Measurements from ENCODE around the gene TLE1. TPM values are rescaled to one million over a fixed set of nuclear protein-coding genes. Genes with fewer than 3 reads are reported as not detected.
"Not testable (repeated sequence)": the region's sequence is repeated elsewhere in the genome, so short reads cannot be mapped to it uniquely, and the experiment has no call there.

The TLE1 gene
- total RNA-seq, 1 donor from 2014 or later: 9.7 TPM

DNA sequence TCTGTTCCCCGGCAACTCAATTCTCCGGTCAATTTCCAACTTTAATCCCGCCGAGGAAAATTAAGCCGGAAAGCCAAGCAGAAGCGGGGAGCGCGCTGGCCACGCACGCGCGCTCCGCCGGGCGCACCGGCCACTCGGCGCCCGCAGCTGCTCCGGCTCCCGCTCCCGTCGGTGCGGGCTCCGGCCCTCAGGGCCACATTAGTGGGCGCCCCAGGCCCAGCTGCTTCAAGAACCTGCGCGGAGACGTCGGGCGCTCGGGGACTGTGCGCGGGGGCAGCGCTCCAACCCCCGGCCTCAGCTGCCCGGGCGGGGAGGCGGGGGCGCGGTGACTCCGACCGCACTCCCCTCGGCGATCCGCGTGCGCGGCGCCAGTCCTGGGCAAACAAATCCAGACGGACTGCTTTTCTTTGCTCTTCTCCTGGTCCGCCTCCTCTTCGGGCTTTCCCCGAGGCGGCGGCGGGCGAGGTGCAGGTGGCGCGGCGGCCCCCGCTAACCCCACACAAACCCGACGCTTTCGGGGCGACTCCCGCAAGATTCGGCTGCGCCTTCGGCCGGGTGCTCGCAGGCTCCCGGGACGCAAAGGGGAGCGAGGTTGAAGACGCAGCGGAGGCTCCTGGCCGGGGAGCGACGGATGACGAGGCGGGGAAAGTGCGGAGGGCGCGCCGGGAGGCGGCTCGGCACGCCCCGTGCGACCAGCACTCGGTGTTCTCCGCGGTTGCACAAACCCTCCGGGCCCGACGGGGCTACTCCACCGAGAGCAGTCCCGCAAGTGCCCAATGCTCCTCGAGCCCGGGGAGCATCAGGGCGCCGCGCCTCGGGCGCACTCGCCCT, 870 bp downstream of the TLE1 start:
- ATAC-seq (ENCODE audit: poor library complexity) (peak; percentile 42), DNase-seq (peak; percentile 79)
- intact Hi-C loops (cut with DNase I): not testable (repeated sequence)

- ATAC-seq (ENCODE audit: poor library complexity): no peak
- DNase-seq: peak; percentile 61
- intact Hi-C loops (cut with DNase I): loop anchor here (2.0 kb wide), 1 partner anchor 163 kb away; no protein-coding TSS in a partner anchor
Measured at GRCh38 chr9:81687521-81688261, 1.7 kb downstream of the TLE1 start.

GRCh38 chr9:81686614-81687520, 2.5 kb downstream of the TLE1 start:
- DNase-seq (peak; percentile 87), ATAC-seq (ENCODE audit: poor library complexity) (peak; percentile 54)
- intact Hi-C loops (cut with DNase I): loop anchor here (2.0 kb wide), 1 partner anchor 162 kb away; no protein-coding TSS in a partner anchor

GRCh38 chr9:81685763-81686613, 3.4 kb downstream of the TLE1 start:
- DNase-seq: no peak
- ATAC-seq (ENCODE audit: poor library complexity): no peak
- intact Hi-C loops (cut with DNase I): loop anchor here (2.0 kb wide), 1 partner anchor 161 kb away; no protein-coding TSS in a partner anchor

DNA sequence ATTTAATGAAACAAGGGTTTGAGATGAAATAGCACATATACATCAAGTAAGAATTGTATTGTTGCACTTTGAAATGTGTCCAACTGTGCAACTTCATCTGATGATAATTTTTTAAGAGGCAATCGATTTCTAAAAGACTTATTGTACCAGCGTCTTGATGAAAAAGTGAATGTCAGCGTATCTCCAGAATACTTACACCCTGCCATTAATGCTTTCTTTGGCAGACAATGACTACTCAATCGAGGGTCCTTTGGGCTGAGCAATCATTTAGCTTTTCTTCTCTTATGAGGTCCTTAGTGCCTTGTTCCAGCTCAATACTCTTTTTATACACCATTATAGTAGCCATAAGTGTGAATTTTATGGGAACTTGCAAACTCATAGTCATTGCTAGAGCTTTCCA, 4.7 kb downstream of the TLE1 start:
- DNase-seq: no peak
- intact Hi-C loops (cut with DNase I): no loop called here
- no peak for ATAC-seq (ENCODE audit: poor library complexity)

GRCh38 chr9:81683704-81684103, 5.6 kb downstream of the TLE1 start:
- DNase-seq: no peak
- intact Hi-C loops (cut with DNase I): no loop called here
- no peak for ATAC-seq (ENCODE audit: poor library complexity)

DNA sequence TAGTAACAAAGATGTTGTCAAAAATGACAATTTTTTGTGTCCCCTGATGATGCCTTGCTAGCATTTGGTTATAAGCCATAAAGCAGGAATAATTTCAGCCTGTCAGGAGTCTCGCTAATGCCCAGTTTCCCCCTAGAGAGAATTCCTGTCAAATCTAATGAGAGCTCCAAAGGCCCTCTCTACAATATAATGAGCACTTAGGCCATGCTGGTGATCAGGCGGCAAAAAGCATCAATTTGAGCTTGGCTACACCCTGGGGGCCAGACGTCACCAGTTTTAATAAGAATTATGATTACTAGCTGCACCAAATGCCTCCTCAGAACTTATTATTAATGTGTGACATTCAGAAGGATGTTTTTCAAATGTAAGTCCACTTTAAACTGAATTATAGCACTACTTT, 6.1 kb downstream of the TLE1 start:
- no peak for ATAC-seq (ENCODE audit: poor library complexity)

GRCh38 chr9:81682797-81683196, 6.5 kb downstream of the TLE1 start:
- no peak for DNase-seq
- ATAC-seq (ENCODE audit: poor library complexity): no peak
- intact Hi-C loops (cut with DNase I): no loop called here

More for the DNA sequence above, 6.1 kb downstream of the TLE1 start:
- intact Hi-C loops (cut with DNase I): no loop called here
- DNase-seq: no peak

GRCh38 chr9:81682177-81682576, 7.2 kb downstream of the TLE1 start:
- ATAC-seq (ENCODE audit: poor library complexity) (no peak), DNase-seq (no peak)
- intact Hi-C loops (cut with DNase I): no loop called here

- ATAC-seq (ENCODE audit: poor library complexity) (no peak), DNase-seq (no peak)
- intact Hi-C loops (cut with DNase I): no loop called here
Measured at GRCh38 chr9:81680506-81680905, 8.8 kb downstream of the TLE1 start.

DNA sequence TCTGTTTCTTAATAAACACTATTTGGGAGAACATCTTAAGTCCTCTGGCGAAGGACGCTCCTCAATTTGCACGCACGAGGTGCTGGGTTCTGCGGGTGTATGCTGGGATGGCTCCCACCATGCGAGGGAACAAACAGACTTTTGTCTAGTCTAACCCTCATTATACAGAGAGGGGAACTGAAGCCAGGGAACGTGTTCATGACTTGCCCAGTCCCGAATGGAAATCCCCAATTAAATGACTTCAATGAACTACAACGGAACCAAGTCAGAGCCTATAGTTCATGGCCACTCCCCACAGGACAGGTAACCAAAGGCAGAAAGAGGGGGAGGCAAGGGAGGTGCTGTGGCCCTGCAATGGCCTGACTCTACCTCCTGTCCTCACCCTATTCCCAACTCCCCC, 9.3 kb downstream of the TLE1 start:
- intact Hi-C loops (cut with DNase I): no loop called here
- no peak for ATAC-seq (ENCODE audit: poor library complexity)
- no peak for DNase-seq

DNA sequence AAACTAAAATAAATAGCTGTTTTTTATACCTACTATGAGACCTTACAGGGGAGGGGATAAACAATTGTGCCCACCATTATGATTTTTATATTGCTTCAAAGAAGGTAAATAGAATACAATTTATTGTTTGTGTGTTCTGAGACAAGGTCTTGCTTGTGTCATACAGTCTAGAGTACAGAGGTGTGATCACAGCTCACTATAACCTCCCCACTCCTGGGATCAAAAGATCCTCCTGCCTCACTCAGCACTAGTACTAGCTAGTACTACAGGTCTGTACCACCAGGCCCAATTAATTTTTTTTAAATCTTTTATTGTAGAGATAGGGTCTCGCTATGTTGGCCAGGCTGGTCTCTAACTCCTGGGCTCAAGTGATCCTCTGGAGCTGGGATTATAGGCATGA, 11.3 kb downstream of the TLE1 start:
- ATAC-seq (ENCODE audit: poor library complexity) (no peak), DNase-seq (no peak)
- intact Hi-C loops (cut with DNase I): no loop called here

DNA sequence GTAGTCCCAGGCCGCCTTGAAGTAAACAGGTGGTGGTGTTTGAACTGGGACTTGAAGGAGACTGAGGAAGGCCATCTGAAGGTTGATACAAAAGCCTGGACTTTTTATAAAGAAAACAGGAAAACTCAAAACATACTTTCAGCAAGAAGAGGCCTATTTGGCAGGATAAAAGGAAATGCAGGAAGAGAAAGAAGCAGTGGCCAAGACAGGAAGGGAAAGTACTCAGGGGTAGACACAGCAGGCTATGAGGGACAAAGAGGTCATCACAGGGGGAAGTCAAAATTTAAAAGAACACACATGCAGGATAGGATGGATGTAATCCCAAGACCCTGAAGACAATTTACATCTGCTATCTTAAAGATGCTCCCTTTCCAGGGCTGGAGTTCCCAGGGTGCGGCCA, 13.0 kb downstream of the TLE1 start:
- no peak for DNase-seq
- no peak for ATAC-seq (ENCODE audit: poor library complexity)
- intact Hi-C loops (cut with DNase I): no loop called here

- ATAC-seq (ENCODE audit: poor library complexity): no peak
- DNase-seq: no peak
- intact Hi-C loops (cut with DNase I): no loop called here
Measured at GRCh38 chr9:81673310-81673709, 16.0 kb downstream of the TLE1 start.

DNA sequence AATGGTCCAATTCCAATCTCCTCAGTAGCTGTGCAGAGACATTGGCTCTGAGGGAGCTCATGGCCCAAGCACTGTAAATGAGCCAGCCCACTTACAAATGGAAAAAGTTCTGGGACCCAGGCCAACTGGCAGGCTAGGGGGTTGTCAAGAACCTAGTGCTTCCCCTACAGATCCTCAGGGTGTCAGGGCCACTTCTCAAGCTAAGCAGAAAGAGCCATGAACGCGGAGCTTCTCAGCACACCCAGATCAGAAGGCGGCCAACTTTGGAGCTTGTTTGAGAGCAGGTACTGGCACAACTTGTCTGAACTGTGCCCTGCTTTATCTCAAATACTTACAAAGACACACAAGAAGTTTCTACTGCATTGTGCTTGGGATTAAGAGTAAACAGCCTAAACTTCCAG, 17.5 kb downstream of the TLE1 start:
- ATAC-seq (ENCODE audit: poor library complexity) (peak; percentile 99), DNase-seq (peak; percentile 92)
- intact Hi-C loops (cut with DNase I): no loop called here

- DNase-seq (no peak), ATAC-seq (ENCODE audit: poor library complexity) (no peak)
- intact Hi-C loops (cut with DNase I): no loop called here
Measured at GRCh38 chr9:81669866-81670265, 19.5 kb downstream of the TLE1 start.

GRCh38 chr9:81669041-81669651, 20.2 kb downstream of the TLE1 start:
- intact Hi-C loops (cut with DNase I): no loop called here
- DNase-seq (no peak), ATAC-seq (ENCODE audit: poor library complexity) (no peak)

DNA sequence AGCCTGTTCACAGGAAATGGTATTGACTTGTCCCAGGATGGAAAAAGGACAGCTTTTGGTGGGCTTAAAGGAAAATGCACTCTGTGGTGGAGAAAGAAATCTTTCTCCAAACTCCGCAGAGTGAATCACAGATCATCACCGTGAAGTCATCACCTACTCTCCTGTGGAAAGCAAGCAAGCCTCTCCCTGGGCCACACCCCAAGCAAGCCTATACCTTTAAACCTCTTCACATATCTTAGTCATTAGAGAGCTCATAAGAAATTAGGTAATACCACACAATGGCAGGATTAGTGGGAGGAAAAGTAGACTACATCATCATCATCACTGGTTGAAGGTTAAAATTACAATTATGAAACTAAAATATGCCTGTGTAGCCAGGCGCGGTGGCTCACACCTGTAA, 23.2 kb downstream of the TLE1 start:
- ATAC-seq (ENCODE audit: poor library complexity) (no peak), DNase-seq (no peak)
- intact Hi-C loops (cut with DNase I): no loop called here

All from Right ventricle myocardium superior (tissue), 1 donor.